ENCODE data around the gene HLA-DMB. TPM values are rescaled to one million over a fixed set of nuclear protein-coding genes. Genes with fewer than 3 reads are reported as not detected.

HLA-DMB gene
- polyA plus RNA-seq, 1 of the 3 experiments (the other 2 are of a cell fraction), result not detected

GRCh38 chr6:32979720-32980487 is 39.1 kb upstream of the HLA-DMB start:
- no peak overlapping the region for H3K27ac ChIP-seq (ENCODE audit: low read depth in 2 of 2, low read length in 1 of 2)
- peaks cover 96% of the 10 kb centered on the region for H4K20me1 ChIP-seq (ENCODE audit: insufficient read depth)
- H3F3A ChIP-seq (replicated peaks; ENCODE audit: insufficient read depth), result peaks cover 94% of the 10 kb centered on the region
- ChIA-PET POLR2A (interaction anchor here (2.2 kb wide), 1 partner anchor 8 kb away, joined by 13 read pairs; no protein-coding TSS in a partner anchor), CTCF (interaction anchor here (0.9 to 16.2 kb wide), 10 partner anchors 9 to 268 kb away, joined by 3 to 391 read pairs (median 6); partner anchors contain the start of genes BRD2, HLA-DMA, HLA-DMB and TAP2)
- H3K36me3 ChIP-seq (replicated peaks in 1 of 2; ENCODE audit: control insufficient read depth in 1 of 2, insufficient read depth in 2 of 2, low read length in 1 of 2), result peaks cover 81 to 83% of the 10 kb centered on the region in 2 experiments
- H3K79me2 ChIP-seq (ENCODE audit: insufficient read depth), result peaks cover 63% of the 10 kb centered on the region
- WGBS (ENCODE audit: low lambda C conversion rate), result 98% methylated on average over 12 of the region's 12 CpGs
- H3K4me3 ChIP-seq (ENCODE audit: low read depth in 2 of 2, low read length in 1 of 2), result no peak overlapping the region
- H3K4me1 ChIP-seq (ENCODE audit: control insufficient read depth in 1 of 2, insufficient read depth in 2 of 2, low read depth in 1 of 2, low read length in 1 of 2), result peaks cover 18 to 22% of the 10 kb centered on the region in 2 experiments
- DNase-seq, result no peak
- no peaks in the 10 kb centered on the region for H3K27me3 ChIP-seq (ENCODE audit: insufficient read depth)
- no peaks in the 10 kb centered on the region for H3K9me2 ChIP-seq
- no peaks in the 10 kb centered on the region for H3K9me3 ChIP-seq
- no peak overlapping the region for H3K4me2 ChIP-seq
- TF ChIP-seq, protein P1, sequence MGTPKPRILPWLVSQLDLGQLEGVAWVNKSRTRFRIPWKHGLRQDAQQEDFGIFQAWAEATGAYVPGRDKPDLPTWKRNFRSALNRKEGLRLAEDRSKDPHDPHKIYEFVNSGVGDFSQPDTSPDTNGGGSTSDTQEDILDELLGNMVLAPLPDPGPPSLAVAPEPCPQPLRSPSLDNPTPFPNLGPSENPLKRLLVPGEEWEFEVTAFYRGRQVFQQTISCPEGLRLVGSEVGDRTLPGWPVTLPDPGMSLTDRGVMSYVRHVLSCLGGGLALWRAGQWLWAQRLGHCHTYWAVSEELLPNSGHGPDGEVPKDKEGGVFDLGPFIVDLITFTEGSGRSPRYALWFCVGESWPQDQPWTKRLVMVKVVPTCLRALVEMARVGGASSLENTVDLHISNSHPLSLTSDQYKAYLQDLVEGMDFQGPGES (IDR thresholded peaks at IDR 0.05; ENCODE audit: low read depth, low read length), result no peak
- no peak for TF ChIP-seq RXRA (IDR thresholded peaks at IDR 0.05; ENCODE audit: borderline replicate concordance, low read depth)
- TF ChIP-seq FOXJ3 (CRISPR knock-in tag; IDR thresholded peaks at IDR 0.05), result no peak
- no peak for TF ChIP-seq RFX5 (IDR thresholded peaks at IDR 0.05; ENCODE audit: low read length)
- TF ChIP-seq GABPA (IDR thresholded peaks at IDR 0.05; ENCODE audit: low read depth), result no peak
- no peak for TF ChIP-seq MAX (IDR thresholded peaks at IDR 0.05; ENCODE audit: low read depth)
- TF ChIP-seq, protein P2, sequence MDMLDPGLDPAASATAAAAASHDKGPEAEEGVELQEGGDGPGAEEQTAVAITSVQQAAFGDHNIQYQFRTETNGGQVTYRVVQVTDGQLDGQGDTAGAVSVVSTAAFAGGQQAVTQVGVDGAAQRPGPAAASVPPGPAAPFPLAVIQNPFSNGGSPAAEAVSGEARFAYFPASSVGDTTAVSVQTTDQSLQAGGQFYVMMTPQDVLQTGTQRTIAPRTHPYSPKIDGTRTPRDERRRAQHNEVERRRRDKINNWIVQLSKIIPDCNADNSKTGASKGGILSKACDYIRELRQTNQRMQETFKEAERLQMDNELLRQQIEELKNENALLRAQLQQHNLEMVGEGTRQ (IDR thresholded peaks at IDR 0.05; ENCODE audit: borderline replicate concordance, low read depth, low read length), result no peak
- no peak for TF ChIP-seq NFIC (IDR thresholded peaks at IDR 0.05; ENCODE audit: borderline replicate concordance)
- TF ChIP-seq MEF2A (IDR thresholded peaks at IDR 0.05; ENCODE audit: borderline replicate concordance, low read depth), result no peak
- TF ChIP-seq CTCF (IDR thresholded peaks at IDR 0.05), result no peak
- TF ChIP-seq FOXM1 (IDR thresholded peaks at IDR 0.05; ENCODE audit: low read depth), result no peak
- no peak for TF ChIP-seq NRF1 (IDR thresholded peaks at IDR 0.05; ENCODE audit: low read depth, low read length)
- TF ChIP-seq CHD2 (IDR thresholded peaks at IDR 0.05; ENCODE audit: low read length, partially characterized antibody), result no peak
- no peak for TF ChIP-seq ZBTB33 (IDR thresholded peaks at IDR 0.05; ENCODE audit: borderline replicate concordance, low read depth)
- no peak for TF ChIP-seq TAF1 (IDR thresholded peaks at IDR 0.05; ENCODE audit: borderline replicate concordance, low read depth, low read length)
- H2AFZ ChIP-seq (ENCODE audit: low read depth), result no peak overlapping the region
- no peak overlapping the region for H3K9ac ChIP-seq

Data from SK-N-SH (cell line).